Left renal pelvis (tissue), 4 donors: ENCODE data around the gene MELTF. TPM values are rescaled to one million over a fixed set of nuclear protein-coding genes. Genes with fewer than 3 reads are reported as not detected.
"Not testable (repeated sequence)": the region's sequence is repeated elsewhere in the genome, so short reads cannot be mapped to it uniquely, and the experiment has no call there.

Source experiments
- DNase-seq, 4 donors: peaks; one replicate each; pipeline ENCODE4 v3.0.0-alpha.2; 2013; ENCODE audit warnings: low read depth in 4 of 4, low spot score in 3 of 4
- polyA plus RNA-seq, 4 donors: library from polyadenylated mRNA; unstranded; fragments of 120-200 nt; gene quantifications; one replicate each; pipeline ENCODE4 v1.2.1, GENCODE V29; 2013; ENCODE audit not compliant: insufficient read length in 4 of 4

Gene MELTF
- 1 to 10 TPM; 1.9 to 5.5 (median 3.0) TPM for polyA plus RNA-seq

GRCh38 chr3:197029511-197030167, at the start of gene MELTF:
Gene MELTF (minus strand): TSS chr3:197029817. CDS start chr3:197029702, 115 bp downstream.
- no peak for DNase-seq

- DNase-seq, result no peak
Measured at GRCh38 chr3:197076415-197076814, 46.8 kb upstream of the MELTF start.

GRCh38 chr3:197068077-197068476, 38.5 kb upstream of the MELTF start:
- no peak for DNase-seq

- DNase-seq, result no peak
Measured at GRCh38 chr3:197064771-197065170, 35.2 kb upstream of the MELTF start.

GRCh38 chr3:197062446-197062845, 32.8 kb upstream of the MELTF start:
- DNase-seq, result no peak

- not testable (repeated sequence) for DNase-seq
Measured at GRCh38 chr3:197051637-197052036, 22.0 kb upstream of the MELTF start.

- DNase-seq, result no peak
Measured at GRCh38 chr3:197050511-197050910, 20.9 kb upstream of the MELTF start.

- no peak for DNase-seq
Measured at GRCh38 chr3:197042539-197042938, 12.9 kb upstream of the MELTF start.

GRCh38 chr3:197041875-197042488, 12.4 kb upstream of the MELTF start:
- no peak for DNase-seq

GRCh38 chr3:197040658-197041057, 11.0 kb upstream of the MELTF start:
- DNase-seq, result no peak

GRCh38 chr3:197038679-197039462, 9.3 kb upstream of the MELTF start:
- no peak for DNase-seq

GRCh38 chr3:197035577-197035976, 6.0 kb upstream of the MELTF start:
- no peak for DNase-seq

GRCh38 chr3:197034778-197035177, 5.2 kb upstream of the MELTF start:
- DNase-seq, result not testable (repeated sequence)

GRCh38 chr3:197033764-197034163, 4.1 kb upstream of the MELTF start:
- DNase-seq, result not testable (repeated sequence)

- DNase-seq, result no peak
Measured at GRCh38 chr3:197031315-197032285, 2.0 kb upstream of the MELTF start.

GRCh38 chr3:197030379-197031314, 1.0 kb upstream of the MELTF start:
- no peak for DNase-seq

- no peak for DNase-seq
Measured at GRCh38 chr3:197028728-197029510, 698 bp downstream of the MELTF start.

GRCh38 chr3:197027896-197028727, 1.5 kb downstream of the MELTF start:
- no peak for DNase-seq
